GM12878 (cell line): ENCODE data around the gene GRIK4.

ENCODE experiments used
- CTCF ChIP-seq, 3 experiments: IDR thresholded peaks in 2 of 3; conservative IDR thresholded peaks in 1 of 3; 2 replicates each; pipeline ENCODE4 v1.5.1; 2011; ENCODE audit warnings: low read depth in 3 of 3, low read length in 3 of 3, mild to moderate bottlenecking in 3 of 3, control low read depth in 2 of 3, moderate library complexity in 2 of 3, inconsistent platforms in 1 of 3, mixed read lengths in 1 of 3; ENCODE audit not compliant: control insufficient read depth in 2 of 3, insufficient read depth in 1 of 3; ENCODE audit errors: extremely low read depth in 1 of 3
- EZH2 ChIP-seq: IDR thresholded peaks from 2 replicates; pipeline ENCODE4 v1.6.1; 2012; ENCODE audit warnings: low read depth, mild to moderate bottlenecking, control low read depth, inconsistent platforms, low read length, borderline replicate concordance; ENCODE audit not compliant: control insufficient read depth
- FOS ChIP-seq: IDR thresholded peaks from 3 replicates; pipeline ENCODE4 v1.6.1; 2011; ENCODE audit warnings: borderline replicate concordance; ENCODE audit not compliant: insufficient read length; ENCODE audit errors: extremely low read depth
- IRF5 ChIP-seq: fragments of 450-650 bp; IDR thresholded peaks from 2 replicates; pipeline ENCODE4 v1.6.1; 2017; ENCODE audit warnings: borderline replicate concordance
- NR2C2 ChIP-seq: IDR thresholded peaks from 2 replicates; pipeline ENCODE4 v1.6.1; 2011; ENCODE audit warnings: borderline replicate concordance, low read depth; ENCODE audit not compliant: control insufficient read depth, insufficient read length
- POLR2A ChIP-seq: IDR thresholded peaks from 2 replicates; pipeline ENCODE4 v1.6.1; 2011; ENCODE audit warnings: low read depth, mild to moderate bottlenecking, low read length

GRCh38 chr11:121023848-121024751, 512.6 kb downstream of the GRIK4 start, which contains the start of gene TBCEL:
- TF ChIP-seq CTCF (IDR thresholded peaks at IDR 0.05 in 2 of 3, conservative IDR thresholded peaks at IDR 0.05 in 1 of 3; ENCODE audit: control insufficient read depth in 2 of 3, extremely low read depth in 1 of 3, insufficient read depth in 1 of 3, low read depth in 3 of 3, low read length in 3 of 3) (no peak), POLR2A (peak; percentile 75), EZH2 (no peak), NR2C2 (no peak), FOS (no peak), IRF5 (no peak)
